GM21825 (cell line): Measurements from ENCODE around the gene ERLEC1.
A peak's percentile ranks its signal among the peaks of the same experiment; 100 is the strongest.
"Not testable (repeated sequence)": the region's sequence is repeated elsewhere in the genome, so short reads cannot be mapped to it uniquely, and the experiment has no call there.

Experiments
- ATAC-seq: cut with Tn5 transposase; IDR thresholded peaks from one replicate; pipeline ENCODE4 v1.9.1; 2021; ENCODE audit warnings: mild to moderate bottlenecking, moderate library complexity; ENCODE audit not compliant: unreplicated experiment

Gene ERLEC1, protein sequence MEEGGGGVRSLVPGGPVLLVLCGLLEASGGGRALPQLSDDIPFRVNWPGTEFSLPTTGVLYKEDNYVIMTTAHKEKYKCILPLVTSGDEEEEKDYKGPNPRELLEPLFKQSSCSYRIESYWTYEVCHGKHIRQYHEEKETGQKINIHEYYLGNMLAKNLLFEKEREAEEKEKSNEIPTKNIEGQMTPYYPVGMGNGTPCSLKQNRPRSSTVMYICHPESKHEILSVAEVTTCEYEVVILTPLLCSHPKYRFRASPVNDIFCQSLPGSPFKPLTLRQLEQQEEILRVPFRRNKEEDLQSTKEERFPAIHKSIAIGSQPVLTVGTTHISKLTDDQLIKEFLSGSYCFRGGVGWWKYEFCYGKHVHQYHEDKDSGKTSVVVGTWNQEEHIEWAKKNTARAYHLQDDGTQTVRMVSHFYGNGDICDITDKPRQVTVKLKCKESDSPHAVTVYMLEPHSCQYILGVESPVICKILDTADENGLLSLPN

DNA sequence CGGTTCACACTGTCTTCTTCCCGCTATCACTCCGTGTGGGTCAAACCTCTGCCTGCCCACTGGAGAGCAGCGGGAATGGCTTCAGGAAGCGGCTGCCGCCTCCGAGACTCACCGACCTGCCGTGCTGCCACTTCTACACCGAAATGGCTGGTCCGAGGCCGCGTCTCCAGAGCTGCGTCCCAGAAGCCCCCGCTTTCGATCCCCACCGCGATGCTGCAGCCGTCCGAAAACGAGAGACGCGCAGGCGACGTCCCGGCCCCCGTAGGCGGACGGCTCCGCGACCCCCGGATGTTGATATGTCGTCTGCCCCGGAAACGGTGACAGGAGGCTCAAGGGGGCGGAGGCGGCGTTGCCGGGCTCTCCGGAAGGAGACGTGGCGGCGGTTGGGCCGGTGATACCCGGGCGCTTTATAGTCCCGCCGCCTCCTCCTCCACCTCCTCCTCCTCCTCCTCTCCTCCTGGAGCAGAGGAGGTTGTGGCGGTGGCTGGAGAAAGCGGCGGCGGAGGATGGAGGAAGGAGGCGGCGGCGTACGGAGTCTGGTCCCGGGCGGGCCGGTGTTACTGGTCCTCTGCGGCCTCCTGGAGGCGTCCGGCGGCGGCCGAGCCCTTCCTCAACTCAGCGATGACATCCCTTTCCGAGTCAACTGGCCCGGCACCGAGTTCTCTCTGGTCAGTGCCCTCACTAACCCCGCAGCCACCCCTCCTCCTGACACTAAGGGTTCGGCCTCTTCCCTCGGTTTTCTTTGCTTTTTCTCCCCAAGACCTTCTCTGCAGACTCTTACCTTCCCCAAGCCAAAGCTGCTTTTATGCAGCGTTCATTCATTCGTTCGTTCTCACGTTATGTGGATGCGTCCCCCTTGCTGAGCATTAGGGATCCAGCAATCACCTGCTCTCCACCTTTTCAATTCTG, at the start of gene ERLEC1, which contains the start of gene ASB3:
ERLEC1 (plus strand) TSS at position 340 of the 909 bp plus-strand sequence; CDS start at position 507, 167 bp downstream.
ASB3 (minus strand) TSS at position 249 of the 909 bp plus-strand sequence. CDS start 21,381 bp downstream, outside the sequence.
- peak; percentile 96 for ATAC-seq

DNA sequence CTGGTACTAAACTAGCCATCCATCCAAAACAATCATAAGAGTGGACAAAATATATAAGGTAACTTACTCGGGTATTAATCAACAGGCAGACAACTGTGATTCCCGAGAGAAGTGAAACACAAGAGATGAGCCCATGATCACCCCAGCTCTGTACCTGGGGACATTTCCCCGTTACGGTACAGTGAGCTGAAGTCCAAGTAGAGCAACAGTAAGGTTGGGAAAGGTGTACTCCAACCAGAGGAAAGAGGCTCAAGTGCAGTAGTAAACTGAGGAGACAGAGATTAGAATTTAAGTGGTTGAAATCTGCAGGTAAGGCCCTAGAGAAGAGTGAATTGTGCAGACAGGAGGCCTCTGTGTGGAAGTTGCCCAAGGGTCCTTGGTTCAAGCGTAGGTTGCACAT, 49.8 kb upstream of the ERLEC1 start:
- no peak for ATAC-seq

DNA sequence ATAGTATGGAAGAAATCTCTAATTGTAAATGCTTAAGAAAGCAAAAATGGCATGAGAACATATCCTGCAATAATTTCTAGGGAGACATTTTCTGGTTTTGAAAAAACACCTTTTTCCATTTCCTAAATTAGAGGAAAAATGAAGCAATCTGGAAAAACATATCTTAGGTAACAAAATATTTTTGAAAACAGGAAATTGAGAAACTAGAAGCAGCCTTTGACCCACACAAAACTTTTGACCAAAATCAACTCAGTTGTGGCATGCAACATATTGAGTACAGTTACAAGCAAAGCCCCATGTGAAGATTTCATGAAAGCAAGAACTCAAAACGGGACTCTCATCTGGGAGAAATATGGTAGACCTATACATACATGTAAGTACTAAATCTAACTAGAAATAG, 47.8 kb upstream of the ERLEC1 start:
- no peak for ATAC-seq

DNA sequence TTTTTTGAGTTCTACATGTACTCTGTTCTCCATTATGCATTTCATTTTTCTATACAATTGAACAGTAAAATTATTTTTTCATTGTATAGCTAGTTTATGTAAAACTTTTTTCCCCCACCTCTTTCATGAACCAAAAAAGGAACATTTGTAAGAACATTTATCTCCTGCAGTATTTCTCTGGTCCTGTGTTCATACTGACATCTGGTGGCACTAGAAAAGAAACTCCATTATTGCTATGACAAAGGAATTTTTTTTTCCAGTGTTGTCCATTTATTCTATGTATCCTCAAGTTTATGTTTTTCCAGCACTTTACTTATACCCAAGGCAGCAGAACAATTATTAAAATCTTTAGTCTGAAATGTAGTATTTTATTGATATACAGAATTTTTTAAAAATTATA, 46.7 kb upstream of the ERLEC1 start:
- no peak for ATAC-seq

DNA sequence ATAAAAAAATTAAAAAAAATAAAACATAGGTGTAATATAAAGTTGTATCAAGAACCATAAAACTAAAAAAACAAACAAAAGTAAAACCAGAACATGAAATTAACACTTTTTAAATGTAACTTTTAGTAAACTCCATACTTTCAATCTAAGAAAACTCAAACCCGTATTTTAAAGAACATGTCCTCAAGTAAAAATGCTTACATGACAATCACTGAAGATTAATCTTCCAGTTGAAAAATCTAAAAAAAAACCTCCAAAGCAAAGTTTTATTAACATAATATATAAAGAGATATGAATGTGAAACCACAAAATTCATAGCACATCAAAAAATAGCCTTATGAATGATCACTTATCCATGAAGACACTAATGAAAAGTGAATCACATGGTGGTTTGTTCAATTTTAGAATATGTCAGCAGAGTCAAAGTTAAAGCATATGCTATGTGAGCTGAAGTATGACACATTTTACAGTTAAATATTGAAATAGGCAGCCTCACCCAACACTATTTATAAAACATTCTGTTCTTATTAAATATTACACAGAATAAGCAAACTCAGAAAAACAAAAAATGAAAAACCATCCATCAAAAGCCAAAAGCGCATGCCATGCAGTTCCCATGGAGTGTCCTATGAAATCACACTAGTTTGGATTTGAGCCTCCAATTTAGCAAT, 42.3 kb upstream of the ERLEC1 start:
- no peak for ATAC-seq

DNA sequence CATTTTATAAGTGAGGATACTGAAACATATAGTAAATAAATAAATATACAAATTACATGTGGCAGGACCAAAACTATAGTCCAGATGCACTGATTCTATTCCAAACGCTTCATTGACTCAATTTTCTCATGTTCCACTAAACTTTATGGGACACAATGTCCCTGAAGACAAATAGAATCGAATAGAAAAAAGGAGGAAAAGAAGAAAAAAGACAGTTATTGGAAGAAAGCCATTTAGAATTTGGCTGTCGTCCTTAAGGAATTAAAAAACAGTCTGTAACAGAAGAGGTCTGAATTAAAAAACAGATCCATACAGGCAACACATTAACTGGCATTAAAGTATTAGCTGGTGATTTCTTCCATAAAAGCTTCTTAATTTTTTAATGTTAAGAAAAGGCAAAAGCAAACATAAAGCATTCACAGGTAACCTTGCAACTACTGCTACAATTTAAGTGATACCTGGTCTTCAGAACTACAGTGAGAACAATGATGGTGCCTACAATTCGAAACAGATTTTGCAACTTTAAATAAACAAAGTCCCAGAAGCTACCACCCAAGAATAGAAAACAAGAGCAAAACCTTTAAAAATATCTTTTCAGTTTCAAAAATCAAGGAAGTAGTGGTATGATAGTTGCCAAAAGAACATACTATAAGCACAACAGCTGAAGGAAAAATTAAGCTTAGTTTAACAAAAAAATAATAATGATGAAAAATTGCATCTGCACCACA, 36.6 kb upstream of the ERLEC1 start:
- peak; percentile 36 for ATAC-seq

DNA sequence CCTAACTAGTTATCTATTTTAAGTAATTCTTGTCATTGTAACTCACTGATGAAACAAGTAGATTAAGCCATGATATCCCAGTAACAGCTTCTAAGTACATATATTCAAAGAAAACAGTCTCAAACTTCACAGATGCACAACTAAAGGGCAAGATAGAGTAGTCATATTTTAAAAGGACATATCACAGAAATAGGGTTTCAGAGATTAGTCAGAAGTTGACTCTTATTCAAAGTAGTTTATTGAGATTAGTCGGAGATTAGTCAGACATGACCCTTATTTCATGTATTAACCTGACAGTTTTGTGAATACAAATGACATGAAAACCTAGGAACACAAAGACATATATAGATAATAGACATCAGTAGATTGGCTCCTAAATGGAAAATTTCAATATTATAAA, 35.1 kb upstream of the ERLEC1 start:
- ATAC-seq, result peak; percentile 83

DNA sequence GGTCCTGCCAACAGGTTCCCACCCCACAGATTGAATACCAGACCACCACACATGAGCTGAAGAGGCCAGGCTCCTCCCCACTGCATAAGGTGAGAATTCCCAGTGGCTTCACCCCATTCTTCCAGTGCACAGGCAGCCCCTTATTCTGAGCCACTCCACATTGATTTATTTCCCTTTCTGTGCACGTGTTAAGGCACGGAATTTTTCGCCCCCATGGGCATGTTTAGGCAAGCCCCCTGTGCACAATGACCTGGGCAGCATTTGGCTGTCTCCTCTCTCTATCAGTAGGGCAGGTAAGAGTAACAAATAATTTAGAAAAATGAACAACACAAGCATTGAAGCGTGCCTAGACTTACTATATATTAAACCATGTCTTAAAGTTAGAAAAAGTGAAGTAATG, 34.5 kb upstream of the ERLEC1 start:
- ATAC-seq, result no peak

DNA sequence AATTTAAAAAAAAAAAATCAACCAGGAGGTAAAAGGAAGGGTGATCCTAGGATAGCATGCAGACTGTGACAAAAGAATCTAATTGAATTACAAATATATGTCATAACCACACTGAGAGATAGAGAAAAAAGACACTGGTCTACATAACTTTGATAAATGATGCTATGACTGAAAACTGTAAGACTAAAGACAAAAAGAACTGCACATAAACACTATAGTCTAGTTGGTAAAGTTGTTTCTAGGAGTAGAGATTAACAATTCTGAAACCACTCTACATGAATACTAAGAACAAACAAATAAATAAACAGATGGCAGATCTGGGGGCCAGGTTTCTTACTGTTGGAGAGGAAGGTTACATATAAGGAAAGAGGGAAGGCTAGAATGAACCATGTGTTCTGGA, 33.8 kb upstream of the ERLEC1 start:
- ATAC-seq, result no peak

DNA sequence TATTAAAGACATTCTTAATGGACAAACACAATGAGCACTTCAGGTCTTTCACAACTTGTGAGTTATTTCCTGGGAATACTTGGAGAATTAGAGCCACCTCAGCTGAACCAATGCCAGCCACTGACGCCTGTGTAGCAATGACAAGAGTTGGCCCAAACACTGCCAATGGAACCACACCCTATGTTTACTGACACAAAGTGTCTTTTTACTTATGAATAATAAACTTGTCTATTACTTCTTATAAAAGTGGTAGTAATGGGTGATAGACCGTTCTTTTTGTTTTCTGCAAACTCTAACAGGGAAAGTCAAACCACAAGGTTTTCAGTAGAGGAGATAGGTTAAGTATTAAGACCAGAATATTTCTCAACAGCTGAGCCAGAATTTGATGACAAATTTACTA, 31.7 kb upstream of the ERLEC1 start:
- no peak for ATAC-seq

DNA sequence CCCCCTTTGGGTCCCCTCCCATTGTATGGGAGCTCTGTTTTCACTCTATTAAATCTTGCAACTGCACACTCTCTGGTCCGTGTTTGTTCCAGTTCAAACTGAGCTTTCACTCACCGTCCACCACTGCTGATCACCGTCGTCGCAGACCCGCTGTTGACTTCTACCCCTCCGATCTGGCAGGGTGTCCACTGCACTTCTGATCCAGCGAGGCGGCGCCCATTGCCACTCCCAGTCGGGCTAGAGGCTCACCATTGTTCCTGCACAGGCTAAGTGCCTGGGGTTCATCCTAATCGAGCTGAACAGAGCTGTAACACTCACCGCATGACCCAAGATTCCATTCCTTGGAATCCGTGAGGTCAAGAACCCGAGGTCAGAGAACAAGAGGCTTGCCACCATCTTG, 30.2 kb upstream of the ERLEC1 start:
- no peak for ATAC-seq

DNA sequence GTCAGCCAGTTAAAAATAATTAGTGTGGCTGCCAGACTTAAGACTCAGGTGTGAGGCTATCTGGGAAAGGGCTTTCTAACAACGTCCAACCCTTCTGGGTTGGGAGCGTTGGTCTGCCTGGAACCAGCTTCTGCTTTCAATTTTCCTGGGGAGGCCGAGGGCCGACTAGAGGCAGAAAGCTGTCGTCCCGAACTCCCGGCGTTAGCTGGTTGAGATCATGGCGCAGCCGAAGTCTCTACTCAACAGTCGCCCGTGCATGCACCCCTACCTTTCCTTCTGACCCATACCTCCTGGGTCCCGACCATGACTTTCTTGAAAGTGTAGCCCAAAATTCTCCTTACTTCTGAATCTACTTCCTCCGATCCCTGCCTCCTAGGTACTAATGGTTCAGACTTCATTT, 29.6 kb upstream of the ERLEC1 start:
- not testable (repeated sequence) for ATAC-seq

DNA sequence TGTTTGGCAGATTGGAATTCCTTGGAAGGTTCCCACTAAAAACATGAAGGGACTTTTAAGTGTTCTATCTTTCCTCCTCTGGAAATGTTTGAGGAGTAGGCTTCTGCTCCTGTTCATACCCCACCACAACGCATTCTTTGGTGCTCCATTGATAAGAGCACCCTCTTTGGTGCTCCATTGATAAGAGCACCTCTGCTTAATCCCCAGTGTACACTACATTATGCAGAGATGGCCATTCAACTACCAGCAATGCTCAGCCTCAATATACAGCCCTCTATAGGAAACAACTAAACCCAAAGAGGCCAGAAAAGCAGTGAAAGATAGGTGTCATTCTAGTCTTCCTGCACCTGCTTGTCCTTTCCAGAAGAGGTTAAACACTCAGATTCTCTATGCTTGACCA, 21.1 kb upstream of the ERLEC1 start:
- no peak for ATAC-seq

DNA sequence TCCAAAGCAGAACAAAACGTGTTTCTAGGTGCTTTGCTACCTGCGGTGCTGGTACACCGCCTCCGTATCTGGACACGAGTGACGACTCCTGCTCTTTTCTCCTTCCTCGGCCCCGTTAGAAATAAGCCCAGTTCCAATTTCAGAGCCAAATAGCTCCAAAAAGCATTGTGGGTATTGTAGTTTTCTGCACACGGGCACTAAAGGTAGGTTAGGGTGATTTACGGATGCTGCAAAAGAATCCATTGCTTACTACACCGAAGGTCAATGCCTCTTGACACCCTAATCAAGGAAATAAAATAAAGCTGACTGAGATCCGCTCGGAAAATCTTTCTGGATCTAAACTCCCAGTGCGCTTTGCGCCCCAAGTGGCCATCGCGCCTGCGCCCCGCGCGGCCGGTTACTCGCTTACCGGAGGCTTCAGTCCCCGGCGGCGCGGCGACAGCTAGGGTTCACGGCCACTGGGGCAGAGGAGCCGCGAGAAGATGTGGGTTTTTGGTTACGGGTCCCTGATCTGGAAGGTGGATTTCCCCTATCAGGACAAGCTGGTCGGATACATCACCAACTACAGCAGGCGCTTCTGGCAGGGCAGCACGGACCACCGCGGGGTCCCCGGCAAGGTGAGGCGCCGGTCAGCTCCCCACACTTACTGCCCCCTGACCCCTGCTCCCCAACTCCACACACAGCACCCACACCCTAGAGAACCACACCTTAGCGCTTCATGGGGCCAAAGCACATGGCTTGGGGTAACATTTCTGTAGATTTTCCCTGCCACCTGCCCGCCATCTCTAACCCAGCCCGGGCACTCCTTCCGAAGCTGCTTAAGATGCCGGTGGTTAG, 19.2 kb upstream of the ERLEC1 start, which contains the start of gene CHAC2:
CHAC2 (plus strand) TSS at position 400 of the 837 bp plus-strand sequence; CDS start at position 483, 83 bp downstream.
- peak; percentile 93 for ATAC-seq

DNA sequence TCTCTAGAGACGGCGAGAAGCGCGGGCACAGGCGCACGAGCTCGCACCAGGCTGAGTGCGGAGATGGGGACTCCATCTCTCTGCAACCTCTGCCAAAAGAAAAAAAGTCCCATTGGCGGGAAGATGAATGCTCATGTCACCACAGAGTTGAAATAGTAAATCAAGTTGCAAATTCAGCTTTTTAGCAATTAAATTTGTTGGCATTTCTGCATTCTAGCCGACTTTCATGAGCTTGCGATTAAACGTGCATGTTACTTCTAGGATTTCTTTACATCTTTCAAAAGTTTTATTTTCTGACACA, 18.7 kb upstream of the ERLEC1 start:
- no peak for ATAC-seq

DNA sequence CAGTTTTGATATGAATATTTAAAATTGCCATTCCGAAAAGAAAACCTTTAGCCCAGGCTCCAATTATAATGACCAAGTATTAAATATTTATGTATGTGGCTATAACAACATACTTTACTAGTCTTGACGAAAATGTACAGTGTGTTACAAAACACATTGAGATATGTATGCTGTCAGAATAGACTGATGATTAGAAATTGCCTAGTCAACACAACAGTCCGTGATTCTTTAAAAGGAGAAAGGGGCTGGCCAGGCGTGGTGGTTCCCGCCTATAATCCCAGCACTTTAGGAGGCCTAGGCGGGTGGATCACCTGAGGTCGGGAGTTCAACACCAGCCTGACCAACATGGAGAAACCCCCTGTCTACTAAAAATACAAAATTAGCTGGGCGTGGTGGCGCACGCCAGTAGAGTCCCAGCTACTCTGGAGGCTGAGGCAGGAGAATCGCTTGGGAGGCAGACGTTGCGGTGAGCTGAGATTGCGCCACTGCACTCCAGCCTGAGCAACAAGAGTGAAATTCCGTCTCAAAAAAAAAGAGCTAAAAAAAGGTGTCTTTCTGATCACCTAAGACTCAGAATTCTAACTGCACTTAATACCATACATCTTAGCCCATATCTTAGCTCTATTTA, 17.4 kb upstream of the ERLEC1 start:
- ATAC-seq, result no peak

DNA sequence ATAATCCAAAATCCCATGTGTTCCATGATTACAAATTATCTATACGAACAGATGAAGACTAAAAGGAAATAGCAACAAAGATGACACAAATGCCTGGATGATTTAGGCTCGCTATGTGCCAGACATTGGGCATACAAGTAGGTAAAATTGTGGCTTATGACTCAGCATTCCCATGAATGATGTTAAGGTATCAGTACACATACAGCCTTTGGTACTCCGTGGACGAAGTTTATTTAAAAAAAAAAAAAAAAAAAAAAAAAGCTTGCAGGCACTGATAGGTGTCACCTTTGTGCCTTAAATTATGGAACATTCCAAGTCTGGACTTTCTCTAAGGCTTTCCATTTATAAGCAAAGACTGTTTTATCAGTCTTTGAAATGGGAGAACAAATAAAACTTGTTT, 16.6 kb upstream of the ERLEC1 start:
- no peak for ATAC-seq

DNA sequence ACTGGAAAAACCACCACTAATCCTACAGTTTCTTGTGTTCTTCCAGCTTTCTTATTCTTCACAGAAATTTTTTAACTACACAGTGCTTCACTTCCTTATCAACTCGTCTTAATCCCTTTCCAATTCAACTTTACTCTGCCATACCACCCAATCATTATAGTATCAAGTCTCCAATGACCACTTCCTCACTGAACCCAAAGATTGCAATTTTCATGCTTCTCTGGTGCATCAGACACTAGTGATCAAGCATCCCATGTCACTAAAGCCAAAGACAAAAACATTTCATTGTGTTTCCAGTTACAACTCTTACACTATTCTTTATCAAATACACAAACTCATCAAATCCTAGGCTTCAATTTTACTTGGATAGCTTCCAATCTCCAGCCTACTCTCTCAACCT, 9.7 kb upstream of the ERLEC1 start:
- no peak for ATAC-seq

DNA sequence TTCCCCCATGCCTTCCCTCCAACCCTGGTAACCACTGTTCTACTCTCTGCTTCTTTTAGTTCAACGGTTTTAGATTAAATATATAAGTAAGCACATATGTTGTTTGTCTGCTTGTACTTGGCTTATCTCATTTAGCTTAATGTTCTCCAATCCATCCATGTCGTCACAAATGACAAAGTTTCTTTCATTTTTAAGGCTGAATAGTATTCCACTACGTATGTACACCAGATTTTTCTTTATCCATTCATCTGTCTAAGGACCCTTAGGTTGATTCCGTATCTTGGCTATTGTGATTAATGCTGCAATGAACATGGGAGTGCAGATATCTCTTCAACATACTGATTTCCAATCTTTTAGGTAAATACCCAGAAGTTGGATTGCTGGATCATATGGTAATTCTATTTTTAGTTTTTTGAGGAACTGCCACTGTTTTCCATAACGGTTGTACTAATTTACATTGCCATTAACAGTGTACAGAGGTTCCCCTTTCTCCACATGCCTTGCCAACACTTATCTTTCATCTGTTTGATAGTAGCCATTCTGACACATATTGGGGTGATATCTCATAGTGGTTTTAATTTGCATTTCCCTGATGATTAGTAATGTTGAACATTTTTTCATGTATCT, 8.2 kb upstream of the ERLEC1 start:
- no peak for ATAC-seq
